GM12801 (cell line): ENCODE results near the gene CRAMP1.

Source experiments
- CTCF ChIP-seq: IDR thresholded peaks from one replicate; pipeline ENCODE4 v1.5.1; 2011; ENCODE audit warnings: control low read depth; ENCODE audit not compliant: insufficient read length; ENCODE audit errors: extremely low read depth

The CRAMP1 gene

GRCh38 chr16:1637526-1637925 is 25.4 kb downstream of the CRAMP1 start:
- no peak for TF ChIP-seq CTCF

- no peak for TF ChIP-seq CTCF
Observed at GRCh38 chr16:1638757-1639156, 26.6 kb downstream of the CRAMP1 start.

- no peak for TF ChIP-seq CTCF
Observed at GRCh38 chr16:1639282-1639681, 27.1 kb downstream of the CRAMP1 start.

- TF ChIP-seq CTCF: no peak
Observed at GRCh38 chr16:1639860-1640259, 27.7 kb downstream of the CRAMP1 start.

GRCh38 chr16:1640261-1640941 is 28.2 kb downstream of the CRAMP1 start:
- no peak for TF ChIP-seq CTCF

DNA sequence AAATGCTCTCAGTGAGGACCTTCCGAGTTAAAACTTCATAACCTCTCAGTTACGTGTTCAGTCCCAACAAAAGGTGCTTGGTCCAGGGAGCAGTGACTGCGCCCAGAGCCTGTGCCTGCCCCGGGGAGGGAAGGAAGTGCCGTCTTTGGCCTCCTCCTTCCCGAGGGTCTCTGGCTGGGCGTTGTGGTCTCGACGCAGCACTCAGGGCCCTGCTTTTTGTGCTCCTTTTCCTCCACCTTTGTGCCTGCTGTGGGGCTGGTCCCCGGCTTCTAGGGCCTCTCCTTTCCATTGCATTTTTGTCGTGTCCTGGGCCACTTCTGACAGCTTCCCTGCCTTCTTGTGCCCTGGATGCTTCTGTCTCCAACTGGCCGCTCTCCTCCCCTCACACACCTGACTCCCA is 29.1 kb downstream of the CRAMP1 start:
- no peak for TF ChIP-seq CTCF

GRCh38 chr16:1642148-1642547 is 30.0 kb downstream of the CRAMP1 start:
- no peak for TF ChIP-seq CTCF

GRCh38 chr16:1642753-1643152 is 30.6 kb downstream of the CRAMP1 start:
- no peak for TF ChIP-seq CTCF
